PC-9 (cell line): ENCODE measurements around the gene THOC7.

ENCODE experiments used
- EZH2 ChIP-seq: fragments of 200-600 bp; sonication (generic); IDR thresholded peaks from 2 replicates; pipeline ENCODE4 v1.8.0; 2017; ENCODE audit warnings: antibody characterized with exemption, low read depth
- TF ChIP-seq, protein P1 (sequence below): fragments of 200-600 bp; sonication (generic); conservative IDR thresholded peaks from 2 replicates; pipeline ENCODE4 v1.6.1; 2017; ENCODE audit warnings: mixed run types, antibody characterized with exemption, mild to moderate bottlenecking, moderate library complexity

DNA sequence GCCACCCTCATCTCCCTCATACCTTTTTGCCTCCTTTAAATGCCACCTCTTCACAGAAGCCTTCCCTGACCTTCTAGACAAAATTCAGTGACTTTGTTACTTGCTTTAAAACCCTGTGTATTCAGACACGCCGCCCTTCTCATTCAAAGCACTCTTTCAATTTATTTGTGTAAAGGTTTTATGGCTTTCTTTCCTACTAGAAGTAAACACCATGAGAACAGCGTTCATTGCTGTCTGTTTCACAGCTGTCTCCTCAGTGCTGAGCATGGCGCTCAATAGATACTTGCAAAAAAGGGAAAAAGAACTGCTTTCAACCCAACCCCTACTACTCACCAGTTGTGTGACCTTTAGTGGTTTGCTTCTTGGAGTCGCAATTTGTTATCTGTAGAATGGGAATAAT lies 17.0 kb upstream of the THOC7 start:
- TF ChIP-seq, protein P1, sequence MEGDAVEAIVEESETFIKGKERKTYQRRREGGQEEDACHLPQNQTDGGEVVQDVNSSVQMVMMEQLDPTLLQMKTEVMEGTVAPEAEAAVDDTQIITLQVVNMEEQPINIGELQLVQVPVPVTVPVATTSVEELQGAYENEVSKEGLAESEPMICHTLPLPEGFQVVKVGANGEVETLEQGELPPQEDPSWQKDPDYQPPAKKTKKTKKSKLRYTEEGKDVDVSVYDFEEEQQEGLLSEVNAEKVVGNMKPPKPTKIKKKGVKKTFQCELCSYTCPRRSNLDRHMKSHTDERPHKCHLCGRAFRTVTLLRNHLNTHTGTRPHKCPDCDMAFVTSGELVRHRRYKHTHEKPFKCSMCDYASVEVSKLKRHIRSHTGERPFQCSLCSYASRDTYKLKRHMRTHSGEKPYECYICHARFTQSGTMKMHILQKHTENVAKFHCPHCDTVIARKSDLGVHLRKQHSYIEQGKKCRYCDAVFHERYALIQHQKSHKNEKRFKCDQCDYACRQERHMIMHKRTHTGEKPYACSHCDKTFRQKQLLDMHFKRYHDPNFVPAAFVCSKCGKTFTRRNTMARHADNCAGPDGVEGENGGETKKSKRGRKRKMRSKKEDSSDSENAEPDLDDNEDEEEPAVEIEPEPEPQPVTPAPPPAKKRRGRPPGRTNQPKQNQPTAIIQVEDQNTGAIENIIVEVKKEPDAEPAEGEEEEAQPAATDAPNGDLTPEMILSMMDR = no peak
- no peak for TF ChIP-seq EZH2
